Natural killer cell treated with Interleukin-12 subunit alpha and Interleukin-12 subunit beta and Interleukin-15 and Interleukin-18, amount 100 ng/mL, for 72 hours (primary cell): Measurements from ENCODE around the gene GYPE. TPM values are rescaled to one million over a fixed set of nuclear protein-coding genes. Genes with fewer than 3 reads are reported as not detected.
"Not testable (repeated sequence)": the region's sequence is repeated elsewhere in the genome, so short reads cannot be mapped to it uniquely, and the experiment has no call there.

ENCODE experiments used
- ATAC-seq, 2 donors: fragments of 150-1000 bp; cut with Tn5 transposase in 1 of 2; sonication (Bioruptor Pico), chemical (Tn5 transposase) in 1 of 2; 2 replicates each; pipeline ENCODE4 v1.10.0; 2021
- DNase-seq: peaks from one replicate; pipeline ENCODE4 v3.0.0; 2022; ENCODE audit warnings: low spot score
- H3K27ac Mint-ChIP-seq, 2 donors: 1 replicate in 1 of 2; 2 replicates in 1 of 2; pipeline ENCODE4 v1.8.0; 2022; ENCODE audit warnings: mixed read lengths in 2 of 2, mild to moderate bottlenecking in 1 of 2, moderate library complexity in 1 of 2
- H3K27me3 Mint-ChIP-seq, 2 donors: 1 replicate in 1 of 2; 2 replicates in 1 of 2; pipeline ENCODE4 v1.8.0; 2022; ENCODE audit warnings: mixed read lengths in 2 of 2
- H3K36me3 Mint-ChIP-seq: one replicate; pipeline ENCODE4 v1.8.0; 2022; ENCODE audit warnings: mixed read lengths
- H3K4me1 Mint-ChIP-seq, 2 donors: 1 replicate in 1 of 2; 2 replicates in 1 of 2; pipeline ENCODE4 v1.8.0; 2022; ENCODE audit warnings: low read depth in 2 of 2, mixed read lengths in 2 of 2, mild to moderate bottlenecking in 1 of 2
- H3K4me3 Mint-ChIP-seq: one replicate; pipeline ENCODE4 v1.8.0; 2022; ENCODE audit warnings: mixed read lengths
- H3K9me3 Mint-ChIP-seq: 2 replicates; pipeline ENCODE4 v1.8.0; 2022; ENCODE audit warnings: mixed read lengths
- total RNA-seq, 2 donors: library from RNA; stranded (reverse); gene quantifications; one replicate each; pipeline ENCODE4 v1.2.3, GENCODE V29; 2022

GYPE gene
- total RNA-seq, 2 donors from 2014 or later: 0.50 to 2.9 TPM

GRCh38 chr4:143854645-143855044 is 50.7 kb downstream of the GYPE start:
- not testable (repeated sequence) for H3K27me3 Mint-ChIP-seq, H3K36me3 Mint-ChIP-seq, H3K9me3 Mint-ChIP-seq, H3K4me1 Mint-ChIP-seq, H3K4me3 Mint-ChIP-seq, ATAC-seq, DNase-seq, H3K27ac Mint-ChIP-seq

DNA sequence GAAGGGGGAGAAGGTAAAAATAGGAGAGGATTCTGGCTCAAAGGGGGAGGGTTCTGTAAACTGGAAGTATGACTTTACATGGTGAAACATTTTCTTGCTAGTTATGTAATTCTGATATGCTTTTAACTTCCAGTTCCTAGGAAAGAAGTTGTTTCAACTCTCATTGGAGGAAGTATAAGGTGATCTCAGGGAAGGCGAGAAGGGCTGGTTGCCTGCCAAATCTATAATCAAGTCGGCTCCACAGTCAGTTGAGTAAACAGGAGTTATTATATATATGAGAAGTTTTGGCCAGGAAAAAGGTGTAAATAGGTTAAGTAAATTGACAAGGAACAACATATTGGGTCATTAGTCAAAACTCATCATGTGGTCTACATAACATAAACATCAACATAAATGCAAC is 56.1 kb downstream of the GYPE start:
- ATAC-seq, H3K27me3 Mint-ChIP-seq, H3K36me3 Mint-ChIP-seq, H3K4me3 Mint-ChIP-seq, H3K9me3 Mint-ChIP-seq, DNase-seq, H3K27ac Mint-ChIP-seq, H3K4me1 Mint-ChIP-seq: not testable (repeated sequence)

- not testable (repeated sequence) for H3K9me3 Mint-ChIP-seq, H3K27ac Mint-ChIP-seq, DNase-seq, H3K36me3 Mint-ChIP-seq, ATAC-seq, H3K4me3 Mint-ChIP-seq, H3K4me1 Mint-ChIP-seq, H3K27me3 Mint-ChIP-seq
Observed at GRCh38 chr4:143843506-143843832, 61.9 kb downstream of the GYPE start.

- H3K27ac Mint-ChIP-seq, H3K4me3 Mint-ChIP-seq, H3K36me3 Mint-ChIP-seq, ATAC-seq, H3K27me3 Mint-ChIP-seq, H3K4me1 Mint-ChIP-seq, DNase-seq, H3K9me3 Mint-ChIP-seq: not testable (repeated sequence)
Observed at GRCh38 chr4:143842624-143843505, 62.5 kb downstream of the GYPE start.

DNA sequence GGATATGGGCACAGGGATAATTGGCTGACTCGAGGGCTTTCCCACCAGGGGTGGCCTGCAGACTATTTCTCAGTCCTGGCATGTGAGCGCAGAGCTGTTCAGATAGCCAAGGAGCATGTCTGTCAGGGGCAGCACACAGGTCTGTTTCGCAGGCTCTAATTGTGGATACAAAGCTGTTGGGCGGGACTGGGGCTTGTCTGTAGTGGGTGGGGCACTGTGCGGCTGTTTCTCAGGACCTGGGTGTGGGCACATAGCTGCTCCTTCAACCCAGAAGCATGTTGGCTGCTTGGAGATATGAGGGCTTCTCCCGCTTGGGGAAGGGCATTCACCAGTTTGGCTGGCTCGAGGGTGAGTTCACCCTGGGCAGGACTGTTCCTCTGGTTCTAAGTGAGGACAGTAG is 65.9 kb downstream of the GYPE start:
- H3K9me3 Mint-ChIP-seq, H3K4me3 Mint-ChIP-seq, H3K27me3 Mint-ChIP-seq: not testable (repeated sequence)

DNA sequence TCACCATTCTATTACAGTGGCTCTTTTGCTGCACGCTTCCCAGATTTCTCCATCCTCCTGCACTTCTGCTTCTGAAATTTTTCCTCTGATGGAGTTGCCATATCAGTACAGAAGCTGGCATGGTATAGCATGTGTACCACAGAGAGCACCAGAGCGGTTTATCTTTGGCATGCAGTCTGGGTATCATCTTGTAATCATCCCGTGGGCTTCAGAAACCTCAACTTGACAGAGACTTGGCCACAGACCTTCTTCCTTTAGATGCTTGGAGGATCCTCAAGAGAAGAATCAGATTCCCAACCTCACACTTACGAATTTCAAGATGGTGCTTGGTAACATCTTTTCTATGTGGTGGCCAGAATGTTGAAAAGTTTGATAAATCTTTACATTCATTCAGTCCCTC is 71.2 kb downstream of the GYPE start:
- ATAC-seq, H3K27ac Mint-ChIP-seq, H3K27me3 Mint-ChIP-seq, H3K4me1 Mint-ChIP-seq, H3K4me3 Mint-ChIP-seq, DNase-seq, H3K36me3 Mint-ChIP-seq, H3K9me3 Mint-ChIP-seq: not testable (repeated sequence)

More for the DNA sequence above, 65.9 kb downstream of the GYPE start:
- not testable (repeated sequence) for DNase-seq, ATAC-seq, H3K27ac Mint-ChIP-seq, H3K36me3 Mint-ChIP-seq, H3K4me1 Mint-ChIP-seq

GRCh38 chr4:143833676-143834075 is 71.7 kb downstream of the GYPE start:
- ATAC-seq, H3K9me3 Mint-ChIP-seq, DNase-seq, H3K27ac Mint-ChIP-seq, H3K4me1 Mint-ChIP-seq, H3K4me3 Mint-ChIP-seq, H3K36me3 Mint-ChIP-seq, H3K27me3 Mint-ChIP-seq: not testable (repeated sequence)

- not testable (repeated sequence) for ATAC-seq, H3K4me3 Mint-ChIP-seq, H3K27ac Mint-ChIP-seq, H3K27me3 Mint-ChIP-seq, H3K4me1 Mint-ChIP-seq, H3K36me3 Mint-ChIP-seq, DNase-seq
- H3K9me3 Mint-ChIP-seq: peaks cover 18% of the 10 kb centered on the region
Observed at GRCh38 chr4:143830576-143830975, 74.8 kb downstream of the GYPE start.

- not testable (repeated sequence) for H3K4me1 Mint-ChIP-seq, ATAC-seq
Observed at GRCh38 chr4:143829239-143829620, 76.1 kb downstream of the GYPE start.

More at GRCh38 chr4:143829239-143829620, 76.1 kb downstream of the GYPE start:
- H3K27ac Mint-ChIP-seq, H3K36me3 Mint-ChIP-seq, H3K27me3 Mint-ChIP-seq, H3K4me3 Mint-ChIP-seq, DNase-seq: not testable (repeated sequence)
- peaks cover 18% of the 10 kb centered on the region for H3K9me3 Mint-ChIP-seq

Other genes starting within 250 kb of the GYPE start
- not detected for gene FREM3, start 204.9 kb downstream of the GYPE start, total RNA-seq
- not detected for gene GYPB, start 113.8 kb upstream of the GYPE start, total RNA-seq
- not detected for gene GYPA, start 235.2 kb upstream of the GYPE start, total RNA-seq